Measurements from ENCODE around the gene SLC25A51.

The SLC25A51 gene

GRCh38 chr9:37936965-37937364 is 33.0 kb upstream of the SLC25A51 start:
- no peak overlapping the region for H3K4me3 ChIP-seq (ENCODE audit: low read depth, low read length)
- TF ChIP-seq CTCF (IDR thresholded peaks at IDR 0.05; ENCODE audit: borderline replicate concordance, insufficient read depth, low read depth, low read length) = no peak

- no peak for TF ChIP-seq CTCF (IDR thresholded peaks at IDR 0.05; ENCODE audit: borderline replicate concordance, insufficient read depth, low read depth, low read length)
- no peak overlapping the region for H3K4me3 ChIP-seq (ENCODE audit: low read depth, low read length)
Observed at GRCh38 chr9:37936376-37936775, 32.4 kb upstream of the SLC25A51 start.

DNA sequence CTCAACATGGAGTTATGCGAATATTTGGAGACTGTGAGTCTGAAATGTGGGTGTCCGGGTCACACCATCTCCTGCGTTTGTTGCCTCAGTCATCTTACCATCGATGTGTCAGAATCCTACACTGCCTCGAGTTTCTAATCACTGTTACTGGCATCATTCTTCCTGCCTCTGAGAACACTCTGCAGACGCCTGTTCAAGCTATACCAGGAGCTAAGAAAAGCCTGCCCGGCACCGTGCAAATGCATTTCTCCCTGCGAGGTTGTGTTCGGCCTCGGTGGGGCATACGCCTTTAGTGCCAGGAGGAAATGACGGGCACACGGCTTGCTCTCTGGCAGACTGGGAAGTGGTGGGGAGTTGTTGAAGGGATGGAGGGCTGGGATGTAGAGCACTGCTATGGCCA is 31.2 kb upstream of the SLC25A51 start:
- H3K4me3 ChIP-seq (ENCODE audit: low read depth, low read length) = no peak overlapping the region
- TF ChIP-seq CTCF (IDR thresholded peaks at IDR 0.05; ENCODE audit: borderline replicate concordance, insufficient read depth, low read depth, low read length) = no peak

DNA sequence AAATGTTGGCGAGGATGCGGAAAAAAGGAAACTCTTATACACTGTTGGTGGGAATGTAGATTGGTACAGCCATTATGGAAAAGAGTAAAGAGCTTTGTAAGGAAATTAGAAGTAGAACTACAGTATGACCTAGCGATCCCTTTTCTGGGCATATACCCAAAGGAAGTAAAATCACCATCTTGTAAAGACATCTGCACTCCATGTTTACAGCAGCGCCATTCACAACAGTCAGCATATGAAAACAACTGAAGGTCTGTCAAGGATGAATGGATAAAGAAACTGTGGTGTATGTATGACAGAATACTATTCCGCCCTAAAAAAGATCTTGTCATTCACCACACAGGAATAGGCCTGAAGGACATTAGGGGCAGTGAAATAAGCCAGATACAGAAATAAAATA is 27.7 kb upstream of the SLC25A51 start:
- TF ChIP-seq CTCF (IDR thresholded peaks at IDR 0.05; ENCODE audit: borderline replicate concordance, insufficient read depth, low read depth, low read length) = no peak
- H3K4me3 ChIP-seq (ENCODE audit: low read depth, low read length) = no peak overlapping the region

- no peak overlapping the region for H3K4me3 ChIP-seq (ENCODE audit: low read depth, low read length)
- no peak for TF ChIP-seq CTCF (IDR thresholded peaks at IDR 0.05; ENCODE audit: borderline replicate concordance, insufficient read depth, low read depth, low read length)
Observed at GRCh38 chr9:37929441-37929895, 25.5 kb upstream of the SLC25A51 start.

- TF ChIP-seq CTCF (IDR thresholded peaks at IDR 0.05; ENCODE audit: borderline replicate concordance, insufficient read depth, low read depth, low read length) = no peak
- no peak overlapping the region for H3K4me3 ChIP-seq (ENCODE audit: low read depth, low read length)
Observed at GRCh38 chr9:37928552-37929430, 24.9 kb upstream of the SLC25A51 start.

All from GM12875 (cell line).